Fibroblast of lung (primary cell): ENCODE data around the gene LIPK. TPM values are rescaled to one million over a fixed set of nuclear protein-coding genes. Genes with fewer than 3 reads are reported as not detected.

ENCODE experiments used
- DNase-seq, 2 donors: peaks; one replicate each; pipeline versions ENCODE4 v3.0.0 to v3.0.0-alpha.2; 2010; ENCODE audit warnings: low read depth in 2 of 2
- H2AFZ ChIP-seq: 2 replicates; pipeline ENCODE4 v1.5.1; 2012; ENCODE audit warnings: low read length, control low read depth, inconsistent platforms
- H3K27ac ChIP-seq: 2 replicates; pipeline ENCODE4 v1.5.1; 2011; ENCODE audit warnings: low read length, control low read depth; ENCODE audit not compliant: insufficient read depth
- H3K27me3 ChIP-seq: 2 replicates; pipeline ENCODE4 v1.5.1; 2011; ENCODE audit warnings: mild to moderate bottlenecking, low read length; ENCODE audit not compliant: control insufficient read depth, insufficient read depth
- H3K36me3 ChIP-seq: 2 replicates; pipeline ENCODE4 v1.5.1; 2011; ENCODE audit warnings: low read length; ENCODE audit not compliant: control insufficient read depth, insufficient read depth
- H3K4me1 ChIP-seq: 2 replicates; pipeline ENCODE4 v1.5.1; 2011; ENCODE audit warnings: low read length; ENCODE audit not compliant: control insufficient read depth, insufficient read depth; ENCODE audit errors: extremely low read depth
- H3K4me2 ChIP-seq: 2 replicates; pipeline ENCODE4 v1.5.1; 2011; ENCODE audit warnings: low read length, control low read depth; ENCODE audit not compliant: insufficient read depth; ENCODE audit errors: extremely low read depth
- H3K4me3 ChIP-seq, 4 experiments: fragments of 200-600 bp in 1 of 4; sonication (generic) in 1 of 4; replicated peaks in 1 of 4; 2 replicates each; pipeline ENCODE4 v1.5.1; 2011 to 2016; ENCODE audit warnings: low read length in 4 of 4, low read depth in 3 of 4, mild to moderate bottlenecking in 3 of 4, control low read depth in 2 of 4, inconsistent platforms in 1 of 4, mixed read lengths in 1 of 4; ENCODE audit not compliant: insufficient read depth in 1 of 4; ENCODE audit errors: control extremely low read depth in 1 of 4
- H3K79me2 ChIP-seq: 2 replicates; pipeline ENCODE4 v1.5.1; 2012; ENCODE audit warnings: mild to moderate bottlenecking, low read length, inconsistent platforms; ENCODE audit not compliant: control insufficient read depth, insufficient read depth
- H3K9ac ChIP-seq: 2 replicates; pipeline ENCODE4 v1.5.1; 2011; ENCODE audit warnings: mild to moderate bottlenecking, low read length, control low read depth; ENCODE audit not compliant: insufficient read depth
- H3K9me3 ChIP-seq: 2 replicates; pipeline ENCODE4 v1.5.1; 2012; ENCODE audit warnings: low read depth, low read length; ENCODE audit not compliant: control insufficient read depth, insufficient read depth
- H4K20me1 ChIP-seq: 2 replicates; pipeline ENCODE4 v1.5.1; 2011; ENCODE audit warnings: low read length; ENCODE audit not compliant: control insufficient read depth, insufficient read depth; ENCODE audit errors: extremely low read depth
- EZH2 ChIP-seq: IDR thresholded peaks from 2 replicates; pipeline ENCODE4 v1.5.1; 2012; ENCODE audit warnings: low read length, control low read depth, mild to moderate bottlenecking; ENCODE audit errors: missing control alignments
- polyA plus RNA-seq, 2 donors: library from polyadenylated mRNA; depleted of rRNA in 1 of 2; stranded (reverse) in 1 of 2; unstranded in 1 of 2; fragments of >200 nt; gene quantifications; 2 replicates each; pipeline ENCODE4 v1.2.1, GENCODE V29; 2011 to 2012; ENCODE audit warnings: missing spikeins in 1 of 2
- total RNA-seq: library from RNA; depleted of rRNA; stranded (reverse); fragments of >200 nt; gene quantifications from 2 replicates; pipeline ENCODE4 v1.2.1, GENCODE V29; 2014
- TF ChIP-seq, protein P1 (sequence below), 2 donors: IDR thresholded peaks in 1 of 2; conservative IDR thresholded peaks in 1 of 2; 1 replicate in 1 of 2; 2 replicates in 1 of 2; pipeline ENCODE4 v1.5.1; 2011 to 2012; ENCODE audit warnings: low read length in 2 of 2, control low read depth in 1 of 2, inconsistent platforms in 1 of 2, low read depth in 1 of 2, mild to moderate bottlenecking in 1 of 2

LIPK gene
- total and polyA plus RNA-seq, 2 donors (not counting 1 experiment from before 2014, with no cell fraction given): not detected

DNA sequence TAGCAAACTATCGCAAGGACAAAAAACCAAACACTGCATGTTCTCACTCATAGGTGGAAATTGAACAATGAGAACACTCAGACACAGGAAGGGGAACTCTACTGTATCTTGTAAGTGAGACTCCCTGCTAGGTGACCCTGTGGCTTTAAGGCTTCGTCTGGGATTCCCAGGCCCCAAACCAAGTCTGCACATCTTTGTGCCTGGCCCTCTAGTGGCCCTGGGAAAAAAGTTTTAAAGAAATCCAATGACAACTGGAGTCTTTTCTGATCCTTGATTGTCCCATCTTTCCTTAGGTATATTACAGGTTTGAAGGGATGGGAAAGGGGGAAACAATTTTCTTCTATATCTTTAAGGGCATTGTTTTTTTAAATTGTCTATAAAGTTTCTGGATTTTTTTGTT is 85.9 kb downstream of the LIPK start:
- H3K9me3 ChIP-seq: no peaks in the 10 kb centered on the region
- H2AFZ ChIP-seq: no peak overlapping the region
- no peaks in the 10 kb centered on the region for H4K20me1 ChIP-seq
- H3K9ac ChIP-seq: no peak overlapping the region
- H3K27me3 ChIP-seq: no peaks in the 10 kb centered on the region
- no peaks in the 10 kb centered on the region for H3K79me2 ChIP-seq
- H3K36me3 ChIP-seq: no peaks in the 10 kb centered on the region
- DNase-seq: peak in 1 of 2 donors; percentile 17
- H3K4me2 ChIP-seq: no peak overlapping the region
- TF ChIP-seq, protein P1, sequence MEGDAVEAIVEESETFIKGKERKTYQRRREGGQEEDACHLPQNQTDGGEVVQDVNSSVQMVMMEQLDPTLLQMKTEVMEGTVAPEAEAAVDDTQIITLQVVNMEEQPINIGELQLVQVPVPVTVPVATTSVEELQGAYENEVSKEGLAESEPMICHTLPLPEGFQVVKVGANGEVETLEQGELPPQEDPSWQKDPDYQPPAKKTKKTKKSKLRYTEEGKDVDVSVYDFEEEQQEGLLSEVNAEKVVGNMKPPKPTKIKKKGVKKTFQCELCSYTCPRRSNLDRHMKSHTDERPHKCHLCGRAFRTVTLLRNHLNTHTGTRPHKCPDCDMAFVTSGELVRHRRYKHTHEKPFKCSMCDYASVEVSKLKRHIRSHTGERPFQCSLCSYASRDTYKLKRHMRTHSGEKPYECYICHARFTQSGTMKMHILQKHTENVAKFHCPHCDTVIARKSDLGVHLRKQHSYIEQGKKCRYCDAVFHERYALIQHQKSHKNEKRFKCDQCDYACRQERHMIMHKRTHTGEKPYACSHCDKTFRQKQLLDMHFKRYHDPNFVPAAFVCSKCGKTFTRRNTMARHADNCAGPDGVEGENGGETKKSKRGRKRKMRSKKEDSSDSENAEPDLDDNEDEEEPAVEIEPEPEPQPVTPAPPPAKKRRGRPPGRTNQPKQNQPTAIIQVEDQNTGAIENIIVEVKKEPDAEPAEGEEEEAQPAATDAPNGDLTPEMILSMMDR (conservative IDR thresholded peaks at IDR 0.05 in 1 of 2, IDR thresholded peaks at IDR 0.05 in 1 of 2; ENCODE audit: low read depth in 1 of 2, low read length in 2 of 2): peak; percentile 41 to 46
- no peak for TF ChIP-seq EZH2
- no peak overlapping the region for H3K4me3 ChIP-seq
- H3K4me1 ChIP-seq: no peaks in the 10 kb centered on the region
- H3K27ac ChIP-seq: no peak overlapping the region

DNA sequence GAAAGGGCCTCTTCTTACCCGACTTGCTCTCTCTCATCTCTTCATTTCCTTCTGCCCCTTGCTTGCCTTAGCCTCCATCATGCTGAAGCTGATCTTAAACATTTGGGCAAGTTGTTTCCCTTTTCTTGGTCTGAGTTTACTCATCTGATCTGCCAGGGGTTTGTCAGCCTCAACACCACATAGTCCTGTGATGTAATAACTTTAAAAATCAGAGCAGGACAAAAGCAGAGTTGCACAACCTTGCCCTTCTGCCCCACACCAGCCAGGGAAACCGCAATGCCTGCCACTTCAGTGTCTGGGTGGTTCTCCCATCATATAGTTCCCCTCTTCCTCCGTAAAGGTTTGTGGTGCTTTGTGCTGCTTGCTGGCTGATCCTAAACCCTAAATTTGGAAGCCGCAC is 86.6 kb downstream of the LIPK start:
- peak; percentile 72 to 86 for DNase-seq
- no peaks in the 10 kb centered on the region for H3K9me3 ChIP-seq
- H3K79me2 ChIP-seq: no peaks in the 10 kb centered on the region
- no peaks in the 10 kb centered on the region for H4K20me1 ChIP-seq
- H3K27ac ChIP-seq: no peak overlapping the region
- TF ChIP-seq, protein P1 (conservative IDR thresholded peaks at IDR 0.05 in 1 of 2, IDR thresholded peaks at IDR 0.05 in 1 of 2; ENCODE audit: low read depth in 1 of 2, low read length in 2 of 2): no peak
- TF ChIP-seq EZH2: no peak
- no peak overlapping the region for H3K4me3 ChIP-seq
- no peaks in the 10 kb centered on the region for H3K27me3 ChIP-seq
- H3K9ac ChIP-seq: no peak overlapping the region
- H3K36me3 ChIP-seq: no peaks in the 10 kb centered on the region
- no peak overlapping the region for H3K4me2 ChIP-seq
- no peaks in the 10 kb centered on the region for H3K4me1 ChIP-seq
- no peak overlapping the region for H2AFZ ChIP-seq

DNA sequence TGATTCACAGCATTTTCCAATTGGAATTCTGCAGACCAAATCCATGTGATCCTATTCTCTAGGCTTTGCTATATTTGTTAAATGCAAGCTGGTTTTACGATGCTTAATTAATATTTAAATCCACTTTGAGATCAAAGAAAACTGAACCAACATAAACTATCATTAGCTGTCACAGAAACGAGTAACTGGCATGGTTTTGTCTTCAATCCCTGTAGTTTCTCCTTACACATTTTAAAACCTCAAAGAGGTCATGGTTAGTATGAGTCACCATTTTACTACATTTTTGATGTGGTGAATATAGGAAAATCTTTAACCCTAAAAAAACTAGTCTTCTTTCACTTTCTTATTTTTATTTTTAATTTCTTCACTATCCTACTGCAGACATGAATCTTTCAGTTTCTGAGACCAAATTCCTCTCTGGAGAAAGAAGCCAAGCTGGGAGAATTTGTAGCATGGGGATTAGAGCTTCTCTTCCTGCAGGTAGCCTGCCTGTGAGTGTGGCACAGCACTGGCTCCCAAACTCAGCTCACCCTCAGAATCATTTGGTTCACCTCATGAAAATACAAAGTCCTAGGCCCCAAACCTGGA is 87.8 kb downstream of the LIPK start:
- no peak for TF ChIP-seq EZH2
- TF ChIP-seq, protein P1 (conservative IDR thresholded peaks at IDR 0.05 in 1 of 2, IDR thresholded peaks at IDR 0.05 in 1 of 2; ENCODE audit: low read depth in 1 of 2, low read length in 2 of 2): no peak
- Histone ChIP-seq H3K27me3 (no peaks in the 10 kb centered on the region), H4K20me1 (no peaks in the 10 kb centered on the region), H3K4me3 (no peak overlapping the region), H3K4me2 (no peak overlapping the region), H3K9ac (no peak overlapping the region), H3K9me3 (no peaks in the 10 kb centered on the region), H2AFZ (no peak overlapping the region), H3K4me1 (no peaks in the 10 kb centered on the region), H3K36me3 (no peaks in the 10 kb centered on the region), H3K27ac (no peak overlapping the region), H3K79me2 (no peaks in the 10 kb centered on the region)
- DNase-seq: peak; percentile 66 to 78
